ENCODE measurements around the gene CDC42BPB. TPM values are rescaled to one million over a fixed set of nuclear protein-coding genes. Genes with fewer than 3 reads are reported as not detected.

CDC42BPB gene
- total RNA-seq, 1 donor from 2014 or later: 116 TPM

- H3K79me2 ChIP-seq (ENCODE audit: insufficient read depth, low read length): peaks cover 7% of the 10 kb centered on the region
- FAIRE-seq (no peak), DNase-seq (ENCODE audit: low read depth) (no peak)
- no peak for TF ChIP-seq CTCF (IDR thresholded peaks at IDR 0.05; ENCODE audit: insufficient read depth, low read depth, low read length)
- no peak for TF ChIP-seq EZH2 (IDR thresholded peaks at IDR 0.05; ENCODE audit: insufficient read depth, low read length)
- H3K4me1 Mint-ChIP-seq (ENCODE audit: low read depth, unreplicated experiment): no peaks in the 10 kb centered on the region
- peaks cover 28% of the 10 kb centered on the region for H3K36me3 Mint-ChIP-seq (ENCODE audit: low read depth, unreplicated experiment)
- peaks cover 49% of the 10 kb centered on the region for H4K20me1 ChIP-seq (ENCODE audit: insufficient read depth, low read length)
- no peak overlapping the region for H3K4me2 ChIP-seq (ENCODE audit: low read length)
- H3K4me3 ChIP-seq (ENCODE audit: insufficient read depth, low read depth, low read length): no peak overlapping the region
- no peaks in the 10 kb centered on the region for H3K9me3 Mint-ChIP-seq (ENCODE audit: unreplicated experiment)
- peaks cover 50% of the 10 kb centered on the region for H3K36me3 ChIP-seq (ENCODE audit: insufficient read depth, low read length)
- no peak overlapping the region for H3K27ac Mint-ChIP-seq (ENCODE audit: unreplicated experiment)
- no peak overlapping the region for H3K4me3 Mint-ChIP-seq (ENCODE audit: unreplicated experiment)
- H3K9me3 ChIP-seq (ENCODE audit: insufficient read depth, low read depth, low read length): no peaks in the 10 kb centered on the region
- no peaks in the 10 kb centered on the region for H3K4me1 ChIP-seq (ENCODE audit: insufficient read depth, low read length)
- H2AFZ ChIP-seq (ENCODE audit: low read depth, low read length): no peak overlapping the region
- no peaks in the 10 kb centered on the region for H3K27me3 Mint-ChIP-seq (ENCODE audit: low read depth, unreplicated experiment)
- no peaks in the 10 kb centered on the region for H3K27me3 ChIP-seq (ENCODE audit: insufficient read depth, low read length)
- no peak overlapping the region for H3K27ac ChIP-seq (ENCODE audit: low read depth, low read length)
- H3K9ac ChIP-seq (ENCODE audit: low read length): no peak overlapping the region
Observed at GRCh38 chr14:102979406-102979805, 77.9 kb downstream of the CDC42BPB start.

- Mint-ChIP-seq H3K27me3 (ENCODE audit: low read depth, unreplicated experiment) (no peaks in the 10 kb centered on the region), H3K4me1 (ENCODE audit: low read depth, unreplicated experiment) (peaks cover 1% of the 10 kb centered on the region), H3K4me3 (ENCODE audit: unreplicated experiment) (no peak overlapping the region), H3K27ac (ENCODE audit: unreplicated experiment) (no peak overlapping the region), H3K9me3 (ENCODE audit: unreplicated experiment) (no peaks in the 10 kb centered on the region), H3K36me3 (ENCODE audit: low read depth, unreplicated experiment) (peaks cover 30% of the 10 kb centered on the region)
- Histone ChIP-seq H3K4me2 (ENCODE audit: low read length) (no peak overlapping the region), H4K20me1 (ENCODE audit: insufficient read depth, low read length) (peaks cover 49% of the 10 kb centered on the region), H3K27me3 (ENCODE audit: insufficient read depth, low read length) (no peaks in the 10 kb centered on the region), H3K4me3 (ENCODE audit: insufficient read depth, low read depth, low read length) (no peak overlapping the region), H3K27ac (ENCODE audit: low read depth, low read length) (no peak overlapping the region), H3K9me3 (ENCODE audit: insufficient read depth, low read depth, low read length) (no peaks in the 10 kb centered on the region), H2AFZ (ENCODE audit: low read depth, low read length) (no peak overlapping the region), H3K36me3 (ENCODE audit: insufficient read depth, low read length) (peaks cover 58% of the 10 kb centered on the region), H3K4me1 (ENCODE audit: insufficient read depth, low read length) (no peaks in the 10 kb centered on the region), H3K79me2 (ENCODE audit: insufficient read depth, low read length) (peaks cover 5% of the 10 kb centered on the region), H3K9ac (ENCODE audit: low read length) (no peak overlapping the region)
- DNase-seq (ENCODE audit: low read depth) (no peak), FAIRE-seq (no peak)
- no peak for TF ChIP-seq CTCF (IDR thresholded peaks at IDR 0.05; ENCODE audit: insufficient read depth, low read depth, low read length)
Observed at GRCh38 chr14:102977475-102977874, 79.9 kb downstream of the CDC42BPB start.

GRCh38 chr14:102975662-102976061 lies 81.7 kb downstream of the CDC42BPB start:
- H3K27me3 Mint-ChIP-seq (ENCODE audit: low read depth, unreplicated experiment): no peaks in the 10 kb centered on the region
- no peak overlapping the region for H3K27ac ChIP-seq (ENCODE audit: low read depth, low read length)
- no peak overlapping the region for H3K4me3 ChIP-seq (ENCODE audit: insufficient read depth, low read depth, low read length)
- peaks cover 27% of the 10 kb centered on the region for H3K36me3 Mint-ChIP-seq (ENCODE audit: low read depth, unreplicated experiment)
- H3K27me3 ChIP-seq (ENCODE audit: insufficient read depth, low read length): no peaks in the 10 kb centered on the region
- peaks cover 53% of the 10 kb centered on the region for H4K20me1 ChIP-seq (ENCODE audit: insufficient read depth, low read length)
- H3K79me2 ChIP-seq (ENCODE audit: insufficient read depth, low read length): no peaks in the 10 kb centered on the region
- peaks cover 61% of the 10 kb centered on the region for H3K36me3 ChIP-seq (ENCODE audit: insufficient read depth, low read length)
- no peaks in the 10 kb centered on the region for H3K9me3 ChIP-seq (ENCODE audit: insufficient read depth, low read depth, low read length)
- no peaks in the 10 kb centered on the region for H3K4me1 ChIP-seq (ENCODE audit: insufficient read depth, low read length)
- H3K4me2 ChIP-seq (ENCODE audit: low read length): no peak overlapping the region
- H3K4me1 Mint-ChIP-seq (ENCODE audit: low read depth, unreplicated experiment): peaks cover 1% of the 10 kb centered on the region
- H3K9me3 Mint-ChIP-seq (ENCODE audit: unreplicated experiment): no peaks in the 10 kb centered on the region
- FAIRE-seq: no peak
- no peak overlapping the region for H3K9ac ChIP-seq (ENCODE audit: low read length)
- DNase-seq (ENCODE audit: low read depth): no peak
- H3K4me3 Mint-ChIP-seq (ENCODE audit: unreplicated experiment): no peak overlapping the region
- TF ChIP-seq CTCF (IDR thresholded peaks at IDR 0.05; ENCODE audit: insufficient read depth, low read depth, low read length): no peak
- no peak for TF ChIP-seq EZH2 (IDR thresholded peaks at IDR 0.05; ENCODE audit: insufficient read depth, low read length)
- H3K27ac Mint-ChIP-seq (ENCODE audit: unreplicated experiment): no peak overlapping the region
- no peak overlapping the region for H2AFZ ChIP-seq (ENCODE audit: low read depth, low read length)
